ENCODE measurements around the gene IPMK.
A peak's percentile ranks its signal among the peaks of the same experiment; 100 is the strongest.

The IPMK gene

GRCh38 chr10:58267713-58268453 is at the start of gene IPMK:
IPMK (minus strand) TSS chr10:58267894; CDS start chr10:58267611, 283 bp downstream.
- DNase-seq (ENCODE audit: low read depth in 1 of 2, low spot score in 1 of 2) = peak; percentile 71 to 98
- in situ Hi-C loops (cut with HindIII; ENCODE audit: low pct_unique_long_range_greater_than_20kb, low sequenced_read_pairs) = no loop called here
- no peak for TF ChIP-seq JUND (IDR thresholded peaks at IDR 0.05; ENCODE audit: low read depth)

DNA sequence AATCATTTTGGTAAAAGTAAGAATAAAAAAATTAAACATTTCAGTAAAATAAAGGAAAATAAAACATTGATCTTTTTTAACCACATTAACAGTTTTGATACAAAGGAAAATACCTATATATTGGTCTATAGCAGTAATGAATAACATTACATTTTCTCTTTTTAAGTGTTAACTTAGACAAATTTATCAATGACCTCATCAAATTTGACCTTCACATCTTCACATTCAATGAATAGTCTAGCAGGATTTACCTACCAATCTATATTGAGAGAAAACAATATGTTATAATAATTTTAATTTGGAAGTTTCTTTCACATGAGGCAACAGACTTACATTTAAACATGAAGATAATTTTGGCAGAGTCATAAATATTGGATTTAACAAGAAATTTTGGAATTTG is 49.2 kb upstream of the IPMK start:
- in situ Hi-C loops (cut with HindIII; ENCODE audit: low pct_unique_long_range_greater_than_20kb, low sequenced_read_pairs) = no loop called here
- no peak for DNase-seq (ENCODE audit: low read depth in 1 of 2, low spot score in 1 of 2)
- no peak for TF ChIP-seq JUND (IDR thresholded peaks at IDR 0.05; ENCODE audit: low read depth)

- TF ChIP-seq JUND (IDR thresholded peaks at IDR 0.05; ENCODE audit: low read depth) = no peak
- DNase-seq (ENCODE audit: low read depth in 1 of 2, low spot score in 1 of 2) = no peak
- in situ Hi-C loops (cut with HindIII; ENCODE audit: low pct_unique_long_range_greater_than_20kb, low sequenced_read_pairs) = no loop called here
Observed at GRCh38 chr10:58311026-58311425, 43.3 kb upstream of the IPMK start.

DNA sequence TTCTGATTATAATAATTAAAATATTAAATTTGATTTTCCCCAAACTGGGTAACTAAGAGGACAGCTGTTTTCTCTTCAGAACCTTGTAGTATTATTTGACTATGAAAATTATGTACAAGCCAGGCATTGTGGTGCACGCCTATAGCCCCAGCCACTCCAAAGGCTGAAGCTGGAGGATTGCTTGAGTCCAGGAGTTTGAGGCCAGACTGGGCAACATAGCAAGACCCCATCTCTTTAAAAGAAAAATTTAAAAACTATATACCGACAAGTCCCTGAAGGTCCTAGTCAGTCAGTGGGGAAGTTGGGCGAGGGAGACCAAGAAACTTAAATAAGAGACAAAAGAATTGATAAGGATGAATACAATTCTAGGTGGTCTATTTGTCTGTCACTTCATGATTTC is 40.0 kb upstream of the IPMK start:
- DNase-seq (ENCODE audit: low read depth in 1 of 2, low spot score in 1 of 2) = no peak
- in situ Hi-C loops (cut with HindIII; ENCODE audit: low pct_unique_long_range_greater_than_20kb, low sequenced_read_pairs) = no loop called here
- no peak for TF ChIP-seq JUND (IDR thresholded peaks at IDR 0.05; ENCODE audit: low read depth)

GRCh38 chr10:58305821-58306220 is 38.1 kb upstream of the IPMK start:
- in situ Hi-C loops (cut with HindIII; ENCODE audit: low pct_unique_long_range_greater_than_20kb, low sequenced_read_pairs) = no loop called here
- DNase-seq (ENCODE audit: low read depth in 1 of 2, low spot score in 1 of 2) = peak in 1 of 2 experiments; percentile 61
- no peak for TF ChIP-seq JUND (IDR thresholded peaks at IDR 0.05; ENCODE audit: low read depth)

DNA sequence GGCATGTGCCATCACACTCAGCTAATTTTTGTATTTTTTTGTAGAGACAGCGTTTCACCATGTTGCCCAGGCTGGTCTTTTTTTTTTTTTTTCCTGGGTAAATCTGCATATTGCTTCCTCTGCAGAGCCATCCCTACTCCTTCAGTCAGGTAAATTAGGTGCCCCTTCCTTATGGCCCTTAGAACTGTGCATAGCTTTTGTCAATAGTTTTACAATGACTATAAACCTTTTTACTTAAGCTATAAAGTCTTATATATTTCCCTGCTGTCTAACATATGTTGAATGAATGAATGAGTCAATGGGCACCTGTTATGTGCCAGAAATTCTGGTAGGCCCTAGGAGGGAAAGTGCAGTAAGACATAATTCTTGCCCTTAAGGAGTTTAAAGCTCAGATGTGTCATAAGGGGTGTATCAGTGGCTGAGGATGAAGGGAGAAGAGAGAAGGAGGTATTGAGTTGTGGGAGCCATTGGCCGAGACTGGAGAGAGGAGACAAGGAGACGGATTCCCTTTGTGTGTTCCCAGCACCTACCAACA is 36.5 kb upstream of the IPMK start:
- TF ChIP-seq JUND (IDR thresholded peaks at IDR 0.05; ENCODE audit: low read depth) = no peak
- no peak for DNase-seq (ENCODE audit: low read depth in 1 of 2, low spot score in 1 of 2)
- in situ Hi-C loops (cut with HindIII; ENCODE audit: low pct_unique_long_range_greater_than_20kb, low sequenced_read_pairs) = no loop called here

DNA sequence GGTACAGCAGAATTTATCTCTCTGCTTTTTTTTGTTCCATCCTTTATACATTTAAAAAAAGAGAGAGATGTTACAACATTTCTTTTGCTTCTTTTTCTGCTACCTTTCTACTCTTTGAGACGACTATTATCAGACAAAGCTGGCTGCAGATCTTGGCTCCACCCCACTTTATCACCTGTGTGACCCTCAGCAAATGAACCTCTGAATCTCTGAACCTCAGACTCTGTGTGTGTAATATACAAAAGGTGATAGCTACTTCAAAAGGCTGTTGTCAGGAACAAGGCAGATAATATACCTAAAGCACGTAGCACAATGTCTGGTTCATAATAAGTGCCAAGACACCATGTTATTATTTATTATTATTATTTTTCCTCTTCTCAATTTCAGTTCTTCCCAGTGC is 34.6 kb upstream of the IPMK start:
- no peak for TF ChIP-seq JUND (IDR thresholded peaks at IDR 0.05; ENCODE audit: low read depth)
- in situ Hi-C loops (cut with HindIII; ENCODE audit: low pct_unique_long_range_greater_than_20kb, low sequenced_read_pairs) = no loop called here
- no peak for DNase-seq (ENCODE audit: low read depth in 1 of 2, low spot score in 1 of 2)

DNA sequence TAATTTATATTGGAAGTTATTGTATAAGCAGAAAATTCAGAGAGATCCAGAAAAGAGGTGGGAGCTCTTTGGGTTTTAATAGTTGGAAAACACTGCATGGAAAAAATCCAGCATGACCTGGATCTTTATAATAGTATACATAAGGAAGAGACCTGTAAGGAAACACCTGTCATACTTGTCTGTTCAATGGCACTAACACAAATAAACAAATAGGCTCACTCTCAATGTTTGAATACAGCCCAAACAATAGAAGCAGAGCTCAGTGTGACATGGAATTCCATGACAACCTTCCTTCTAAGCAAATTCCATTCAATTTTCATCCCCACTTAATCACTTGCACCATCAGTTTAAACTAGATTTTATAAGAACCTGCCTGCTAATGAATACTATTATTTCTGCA is 33.0 kb upstream of the IPMK start:
- TF ChIP-seq JUND (IDR thresholded peaks at IDR 0.05; ENCODE audit: low read depth) = no peak
- DNase-seq (ENCODE audit: low read depth in 1 of 2, low spot score in 1 of 2) = peak in 1 of 2 experiments; percentile 90
- in situ Hi-C loops (cut with HindIII; ENCODE audit: low pct_unique_long_range_greater_than_20kb, low sequenced_read_pairs) = no loop called here

GRCh38 chr10:58299580-58299979 is 31.9 kb upstream of the IPMK start:
- DNase-seq (ENCODE audit: low read depth in 1 of 2, low spot score in 1 of 2) = peak; percentile 50 to 77
- TF ChIP-seq JUND (IDR thresholded peaks at IDR 0.05; ENCODE audit: low read depth) = no peak
- in situ Hi-C loops (cut with HindIII; ENCODE audit: low pct_unique_long_range_greater_than_20kb, low sequenced_read_pairs) = no loop called here

- in situ Hi-C loops (cut with HindIII; ENCODE audit: low pct_unique_long_range_greater_than_20kb, low sequenced_read_pairs) = no loop called here
- DNase-seq (ENCODE audit: low read depth in 1 of 2, low spot score in 1 of 2) = no peak
- TF ChIP-seq JUND (IDR thresholded peaks at IDR 0.05; ENCODE audit: low read depth) = no peak
Observed at GRCh38 chr10:58293989-58294388, 26.3 kb upstream of the IPMK start.

DNA sequence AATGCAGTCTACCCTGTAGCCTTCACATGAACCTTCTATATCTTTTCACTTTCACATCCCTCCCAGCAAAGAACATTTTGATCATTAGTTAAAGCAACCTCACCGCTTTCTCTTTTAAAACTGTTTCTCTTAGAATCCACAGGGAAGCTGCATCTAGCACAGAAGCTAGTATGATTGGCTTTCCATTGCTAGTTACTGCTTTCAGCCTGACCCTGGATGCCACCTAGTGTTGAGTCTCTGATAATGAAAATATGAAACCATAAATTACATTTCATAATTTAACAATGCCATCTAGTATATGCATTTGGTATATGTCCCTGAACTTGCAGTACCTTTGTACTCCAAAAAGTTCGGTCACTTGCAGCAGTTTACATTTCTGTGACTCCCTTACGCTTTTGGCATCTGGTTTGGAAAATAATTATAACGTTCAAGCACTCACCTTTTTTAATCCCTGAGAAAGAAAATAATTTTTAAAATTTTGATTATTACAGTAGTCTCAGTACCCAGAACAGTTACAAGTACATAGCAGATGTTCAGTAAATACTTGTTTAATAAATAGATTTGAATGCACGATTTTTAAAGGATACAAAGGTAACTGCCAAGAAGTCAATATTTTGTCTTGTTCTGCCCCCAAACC is 24.0 kb upstream of the IPMK start:
- no peak for TF ChIP-seq JUND (IDR thresholded peaks at IDR 0.05; ENCODE audit: low read depth)
- DNase-seq (ENCODE audit: low read depth in 1 of 2, low spot score in 1 of 2) = peak; percentile 38 to 79

GRCh38 chr10:58282615-58283014 is 14.9 kb upstream of the IPMK start:
- in situ Hi-C loops (cut with HindIII; ENCODE audit: low pct_unique_long_range_greater_than_20kb, low sequenced_read_pairs) = no loop called here
- TF ChIP-seq JUND (IDR thresholded peaks at IDR 0.05; ENCODE audit: low read depth) = no peak
- no peak for DNase-seq (ENCODE audit: low read depth in 1 of 2, low spot score in 1 of 2)

More for the DNA sequence above, 24.0 kb upstream of the IPMK start:
- in situ Hi-C loops (cut with HindIII; ENCODE audit: low pct_unique_long_range_greater_than_20kb, low sequenced_read_pairs) = no loop called here

GRCh38 chr10:58281092-58281752 is 13.5 kb upstream of the IPMK start:
- in situ Hi-C loops (cut with HindIII; ENCODE audit: low pct_unique_long_range_greater_than_20kb, low sequenced_read_pairs) = no loop called here

More at GRCh38 chr10:58281092-58281752, 13.5 kb upstream of the IPMK start:
- TF ChIP-seq JUND (IDR thresholded peaks at IDR 0.05; ENCODE audit: low read depth) = no peak
- no peak for DNase-seq (ENCODE audit: low read depth in 1 of 2, low spot score in 1 of 2)

All from T47D (cell line).